Measurements from ENCODE around the gene CD300H.
"Not testable (repeated sequence)": the region's sequence is repeated elsewhere in the genome, so short reads cannot be mapped to it uniquely, and the experiment has no call there.

CD300H gene

DNA sequence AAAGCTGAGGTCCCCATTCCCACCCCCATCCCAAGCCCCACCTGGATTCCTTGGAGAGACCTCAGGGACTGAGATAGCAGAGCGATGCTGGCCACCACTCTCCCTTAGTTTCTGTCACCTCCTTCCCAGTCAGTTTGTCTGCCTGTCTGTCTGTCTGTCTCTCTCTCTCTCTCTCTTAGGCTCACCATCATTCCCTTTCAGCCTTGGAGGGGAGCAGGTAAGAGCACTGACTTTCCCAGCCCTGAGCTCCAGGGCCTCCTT, 41.9 kb downstream of the CD300H start:
- no peak for DNase-seq

DNA sequence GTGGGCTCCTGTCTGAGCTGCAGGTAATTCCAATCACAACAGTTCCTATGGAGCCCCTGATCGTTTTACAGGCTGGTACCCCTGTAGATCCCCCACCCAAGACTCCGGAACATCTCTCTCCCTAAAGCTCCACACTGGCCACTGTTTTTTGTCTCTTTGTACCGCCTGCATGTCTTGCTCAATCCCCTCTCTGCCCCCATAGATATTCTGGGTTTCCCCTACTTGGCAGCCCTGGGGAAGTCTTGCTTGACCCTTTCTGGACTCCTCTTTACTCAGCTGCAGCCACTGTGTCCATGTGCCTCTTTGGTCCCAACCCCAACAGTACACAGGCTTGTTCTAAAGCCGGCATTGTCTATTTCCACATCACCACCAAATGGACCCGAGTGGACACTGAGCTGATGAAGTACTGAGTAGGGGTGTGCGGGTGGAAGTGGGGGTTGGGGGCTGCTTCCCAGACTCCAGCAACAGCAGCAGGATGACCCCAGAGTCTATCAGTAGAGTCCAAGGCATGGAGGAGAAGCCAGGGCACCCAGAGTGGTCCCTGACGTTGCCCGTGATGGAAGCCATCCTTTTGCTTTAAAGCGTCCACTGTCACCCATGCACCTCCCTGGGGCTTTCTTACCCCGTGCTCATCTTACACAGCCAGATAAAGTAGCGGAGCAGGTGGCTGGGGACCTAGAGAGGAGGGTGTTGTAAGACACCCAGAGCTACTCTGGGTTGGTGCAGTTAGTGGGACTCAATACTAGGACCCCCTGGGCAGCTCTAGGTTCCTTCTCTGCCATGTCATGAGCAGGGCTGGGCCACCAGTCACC, 42.5 kb downstream of the CD300H start:
- DNase-seq = no peak

DNA sequence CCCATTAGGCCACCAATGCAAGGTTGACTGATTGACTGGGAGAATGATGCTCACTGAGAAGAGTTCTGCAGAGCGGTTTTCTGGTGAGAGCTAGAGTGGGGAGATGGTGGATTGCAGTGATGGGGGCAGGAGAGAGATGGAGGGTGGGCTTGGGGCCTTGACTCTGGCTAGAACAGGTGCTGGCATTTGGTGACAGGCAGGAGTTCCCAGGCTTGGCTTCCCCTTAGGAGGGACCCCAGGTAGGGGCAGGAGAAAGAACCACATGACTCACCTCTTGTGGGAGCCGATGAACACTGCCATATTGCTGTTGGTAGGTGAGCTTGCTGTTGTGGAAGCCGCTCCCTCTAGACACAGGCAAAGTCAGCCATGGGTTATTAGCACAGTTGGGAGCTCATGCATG, 44.0 kb downstream of the CD300H start:
- DNase-seq = no peak

DNA sequence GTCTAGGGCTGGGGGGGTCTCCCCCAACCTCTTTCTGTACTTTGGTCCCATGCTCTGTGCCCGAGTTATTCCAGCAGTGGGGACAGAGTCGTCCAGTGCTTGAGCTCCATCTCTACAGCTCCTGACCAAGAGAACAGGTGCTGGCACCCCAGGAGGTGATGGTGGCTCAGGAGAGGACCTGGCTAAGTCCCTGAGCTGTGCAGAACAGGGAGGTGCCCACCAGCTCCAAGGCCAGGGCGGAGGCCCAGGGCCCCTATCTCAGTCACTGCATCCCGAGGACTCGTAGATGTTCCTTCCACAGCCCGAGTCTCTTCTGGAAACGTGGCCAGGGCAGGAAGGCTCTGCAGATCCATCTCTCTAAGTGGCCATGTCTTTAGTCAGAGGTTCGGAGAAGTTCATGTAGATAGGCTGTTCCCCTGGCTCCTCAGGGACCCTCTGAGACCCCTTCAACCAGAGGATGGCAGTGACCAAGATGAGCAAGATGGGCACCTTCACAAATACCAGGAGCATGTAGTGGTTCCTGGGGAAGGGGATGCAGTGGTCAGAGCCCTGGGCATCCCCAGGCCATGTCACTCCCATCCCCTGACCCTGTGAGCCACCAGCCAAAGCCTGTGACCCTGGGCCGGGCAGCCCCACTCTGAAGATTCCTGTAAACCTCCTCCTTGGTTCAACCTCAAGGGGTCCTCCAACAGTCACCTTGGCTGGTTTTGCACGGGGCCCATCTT, 44.8 kb downstream of the CD300H start:
- DNase-seq = no peak

- no peak for DNase-seq
Observed at GRCh38 chr17:74521701-74522201, 45.6 kb downstream of the CD300H start.

- DNase-seq = no peak
Observed at GRCh38 chr17:74520790-74521480, 46.4 kb downstream of the CD300H start.

DNA sequence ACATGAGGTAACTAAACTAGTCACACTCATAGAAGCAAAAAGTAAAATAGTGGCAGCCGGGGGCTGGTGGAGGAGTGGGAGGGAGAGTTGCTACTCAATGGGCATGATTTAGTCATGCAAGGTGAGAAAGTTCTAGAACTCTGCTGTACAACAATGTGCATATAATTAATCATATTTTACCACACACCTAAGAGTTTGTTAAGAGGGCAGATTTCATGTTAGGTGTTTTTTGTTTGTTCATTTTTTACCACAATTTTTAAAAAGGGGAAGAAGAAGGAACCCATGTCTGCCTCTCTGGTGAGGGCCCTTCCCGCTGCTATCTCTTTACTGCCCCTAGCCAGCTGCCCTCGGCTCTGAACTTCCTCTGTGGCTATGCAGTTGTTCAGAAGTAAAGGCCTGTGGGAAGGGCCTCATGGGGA, 47.3 kb downstream of the CD300H start:
- DNase-seq = no peak

DNA sequence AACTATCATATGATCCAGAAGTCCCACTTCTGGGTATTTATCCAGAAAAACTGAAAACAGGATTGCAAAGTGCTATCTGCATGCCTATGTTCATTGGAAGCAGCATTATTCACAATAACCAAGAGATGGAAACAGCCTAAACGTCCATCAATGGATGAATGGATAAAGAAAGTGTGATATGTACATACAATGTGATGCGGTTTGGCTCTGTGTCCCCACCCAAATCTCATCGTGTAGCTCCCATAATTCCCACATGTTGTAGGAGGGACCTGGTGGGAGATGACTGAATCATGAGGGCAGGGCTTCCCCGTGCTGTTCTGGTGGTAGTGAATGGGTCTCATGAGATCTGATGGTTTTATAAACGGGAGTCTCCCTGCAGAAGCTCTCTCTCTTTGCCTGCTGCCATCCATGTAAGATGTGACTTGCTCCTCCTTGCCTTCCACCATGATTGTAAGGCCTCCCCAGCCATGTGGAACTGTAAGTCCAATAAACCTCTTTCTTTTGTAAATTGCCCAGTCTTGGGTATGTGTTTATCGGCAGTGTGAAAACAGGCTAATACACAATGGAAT, 48.8 kb downstream of the CD300H start:
- not testable (repeated sequence) for DNase-seq

DNA sequence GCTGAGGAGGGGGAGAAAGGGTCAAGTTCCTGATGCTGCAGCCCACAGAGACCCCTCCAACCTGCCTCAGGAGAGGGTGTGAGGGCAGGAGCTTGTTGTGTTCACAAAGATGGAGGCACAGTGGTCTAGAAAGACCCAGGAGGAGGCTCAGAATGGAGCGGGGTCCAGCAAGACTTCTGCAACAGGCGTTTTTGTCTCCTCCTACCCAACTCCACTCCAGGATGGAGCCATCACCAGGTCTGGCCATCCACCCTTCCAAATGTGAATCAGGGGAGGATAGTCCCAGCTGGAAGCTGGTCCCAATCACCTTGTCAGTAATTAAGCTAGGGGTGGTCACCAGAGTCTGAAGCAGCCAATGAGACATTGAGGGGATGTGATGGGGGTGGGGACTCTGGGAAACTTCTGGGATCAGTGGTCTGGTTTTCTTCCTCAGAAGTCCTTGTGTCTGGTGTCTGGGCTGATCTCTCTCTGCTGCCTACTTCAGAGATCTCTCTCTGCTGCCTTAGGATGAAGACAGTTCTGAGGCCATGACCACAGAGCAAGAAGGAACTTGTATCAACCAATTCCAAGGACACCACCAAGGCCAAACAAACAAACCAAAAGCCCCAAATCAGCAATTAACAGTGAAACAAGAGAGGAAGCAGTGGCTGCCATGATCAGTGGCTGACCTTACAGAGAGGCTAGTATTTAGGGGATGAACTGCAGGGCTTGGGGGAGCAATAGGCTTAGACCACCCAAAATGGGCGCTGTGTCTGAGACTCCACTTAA, 50.6 kb downstream of the CD300H start:
- no peak for DNase-seq

GRCh38 chr17:74515941-74516340, 51.4 kb downstream of the CD300H start:
- DNase-seq = no peak

- no peak for DNase-seq
Observed at GRCh38 chr17:74514632-74515334, 52.5 kb downstream of the CD300H start.

DNA sequence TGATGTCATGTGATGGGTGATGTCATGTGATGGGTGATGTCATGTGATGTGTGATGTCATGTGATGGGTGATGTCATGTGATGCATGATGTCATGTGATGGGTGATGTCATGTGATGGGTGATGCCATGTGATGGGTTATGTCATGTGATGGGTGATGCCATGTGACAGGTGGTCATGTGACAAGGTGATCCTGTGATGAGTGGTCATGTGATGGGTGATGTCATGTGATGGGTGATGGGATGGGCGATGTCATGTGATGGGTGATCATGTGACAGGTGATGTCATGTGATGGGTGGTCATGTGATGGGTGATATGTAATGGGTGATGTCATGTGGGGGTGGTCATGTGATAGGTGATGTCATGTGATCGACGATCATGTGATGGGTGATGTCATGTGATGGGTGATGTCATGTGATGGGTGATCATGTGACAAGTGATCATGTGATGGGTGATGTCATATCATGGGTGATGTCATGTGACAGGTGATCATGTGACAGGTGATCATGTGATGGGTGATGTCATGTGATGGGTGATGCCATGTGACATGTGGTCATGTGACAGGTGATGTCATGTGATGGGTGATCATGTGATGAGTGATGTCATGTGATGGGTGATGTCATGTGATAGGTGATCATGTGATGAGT, 53.2 kb downstream of the CD300H start:
- DNase-seq = no peak

- DNase-seq = no peak
Observed at GRCh38 chr17:74512624-74513091, 54.7 kb downstream of the CD300H start.

DNA sequence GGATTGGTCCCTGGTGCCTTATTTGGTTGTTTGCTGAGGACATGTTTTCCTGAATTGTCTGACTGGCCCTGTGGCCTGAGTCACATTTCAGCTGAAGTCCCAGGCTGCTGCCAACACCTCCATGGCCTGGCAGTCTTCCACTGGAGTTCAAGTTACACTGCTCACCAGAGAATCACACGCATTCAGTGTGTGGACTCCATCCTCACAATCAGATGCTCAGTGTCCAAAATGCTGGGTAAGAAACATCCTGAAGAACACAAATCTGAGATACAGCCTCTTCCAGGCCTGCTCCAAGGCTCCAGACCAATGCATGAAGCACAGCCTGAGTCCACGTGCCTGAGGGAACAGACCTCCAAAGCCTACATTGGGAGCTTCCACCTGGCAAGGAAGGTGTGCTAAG, 55.3 kb downstream of the CD300H start:
- no peak for DNase-seq

Data from amniotic stem cell (primary cell).